ENCODE data around the gene RANGAP1.

The RANGAP1 gene

GRCh38 chr22:41308544-41308947, 22.6 kb upstream of the RANGAP1 start:
- TF ChIP-seq CTCF (conservative IDR thresholded peaks at IDR 0.05) = no peak
- H3K27ac ChIP-seq = no peak overlapping the region

- H3K27ac ChIP-seq = no peak overlapping the region
- TF ChIP-seq CTCF (conservative IDR thresholded peaks at IDR 0.05) = no peak
Measured at GRCh38 chr22:41308054-41308453, 22.1 kb upstream of the RANGAP1 start.

GRCh38 chr22:41305646-41306045, 19.7 kb upstream of the RANGAP1 start:
- TF ChIP-seq CTCF (conservative IDR thresholded peaks at IDR 0.05) = no peak
- H3K27ac ChIP-seq = no peak overlapping the region

- peak overlapping the region; percentile 95 for H3K27ac ChIP-seq
- TF ChIP-seq CTCF (conservative IDR thresholded peaks at IDR 0.05) = no peak
Measured at GRCh38 chr22:41302811-41303210, 16.8 kb upstream of the RANGAP1 start.

GRCh38 chr22:41302021-41302767, 16.2 kb upstream of the RANGAP1 start:
- no peak for TF ChIP-seq CTCF (conservative IDR thresholded peaks at IDR 0.05)
- H3K27ac ChIP-seq = peak overlapping the region; percentile 95

- H3K27ac ChIP-seq = peak within 1 kb of the TSS; percentile 95
- peak; percentile 77 for TF ChIP-seq CTCF (conservative IDR thresholded peaks at IDR 0.05)
Measured at GRCh38 chr22:41301085-41302020, 15.4 kb upstream of the RANGAP1 start, which contains the start of gene ZC3H7B. TSS of gene ZC3H7B (plus strand) at chr22:41301525. CDS start at chr22:41320661, 19,136 bp downstream.

GRCh38 chr22:41300661-41301060, 14.7 kb upstream of the RANGAP1 start:
- no peak for TF ChIP-seq CTCF (conservative IDR thresholded peaks at IDR 0.05)
- peak overlapping the region; percentile 95 for H3K27ac ChIP-seq
